H9 (cell line): ENCODE results near the gene SEBOX. TPM values are rescaled to one million over a fixed set of nuclear protein-coding genes. Genes with fewer than 3 reads are reported as not detected.

ENCODE experiments used
- DNase-seq: peaks from one replicate; pipeline ENCODE4 v3.0.0-alpha.2; 2017
- H2AFZ ChIP-seq: one replicate; pipeline ENCODE4 v1.6.1; 2013; ENCODE audit warnings: mild to moderate bottlenecking, low read length, control low read depth, moderate library complexity
- H2AK5ac ChIP-seq: 2 replicates; pipeline ENCODE4 v1.6.1; 2013; ENCODE audit warnings: low read length, control low read depth, mixed read lengths; ENCODE audit not compliant: insufficient read length
- H2BK120ac ChIP-seq: one replicate; pipeline ENCODE4 v1.6.1; 2013; ENCODE audit warnings: low read depth, mild to moderate bottlenecking, low read length, control low read depth, inconsistent platforms; ENCODE audit not compliant: poor library complexity, severe bottlenecking
- H2BK12ac ChIP-seq: 2 replicates; pipeline ENCODE4 v1.6.1; 2013; ENCODE audit warnings: low read length, control low read depth, mixed read lengths, low read depth; ENCODE audit not compliant: insufficient read length
- H2BK15ac ChIP-seq: 2 replicates; pipeline ENCODE4 v1.6.1; 2013; ENCODE audit warnings: low read depth, low read length, control low read depth
- H2BK20ac ChIP-seq: one replicate; pipeline ENCODE4 v1.6.1; 2013; ENCODE audit warnings: low read depth, mild to moderate bottlenecking, low read length, control low read depth, inconsistent platforms; ENCODE audit not compliant: poor library complexity, severe bottlenecking
- H2BK5ac ChIP-seq: 2 replicates; pipeline ENCODE4 v1.6.1; 2013; ENCODE audit warnings: low read length, control low read depth, mixed read lengths; ENCODE audit not compliant: insufficient read length
- H3K14ac ChIP-seq: 2 replicates; pipeline ENCODE4 v1.6.1; 2013; ENCODE audit warnings: low read length, control low read depth; ENCODE audit not compliant: insufficient read depth
- H3K18ac ChIP-seq: 2 replicates; pipeline ENCODE4 v1.6.1; 2013; ENCODE audit warnings: low read depth, mild to moderate bottlenecking, mixed read lengths, low read length, control low read depth; ENCODE audit not compliant: insufficient read length
- H3K23ac ChIP-seq: 2 replicates; pipeline ENCODE4 v1.6.1; 2013; ENCODE audit warnings: low read length, control low read depth, mixed read lengths, low read depth; ENCODE audit not compliant: insufficient read length
- H3K23me2 ChIP-seq: 2 replicates; pipeline ENCODE4 v1.6.1; 2013; ENCODE audit warnings: low read depth, mild to moderate bottlenecking, mixed read lengths, low read length, control low read depth; ENCODE audit not compliant: insufficient read length, poor library complexity, severe bottlenecking
- H3K27ac ChIP-seq: 2 replicates; pipeline ENCODE4 v1.5.1; 2013; ENCODE audit warnings: low read length, control low read depth, mixed read lengths, low read depth; ENCODE audit not compliant: insufficient read length
- H3K27me3 ChIP-seq: 2 replicates; pipeline ENCODE4 v1.6.1; 2013; ENCODE audit warnings: low read length, control low read depth, inconsistent platforms; ENCODE audit not compliant: insufficient read depth
- H3K4ac ChIP-seq: 2 replicates; pipeline ENCODE4 v1.6.1; 2013; ENCODE audit warnings: low read depth, mild to moderate bottlenecking, control low read depth, inconsistent platforms, low read length, moderate library complexity
- H3K4me1 ChIP-seq: 2 replicates; pipeline ENCODE4 v1.6.1; 2013; ENCODE audit warnings: low read length, control low read depth, inconsistent platforms; ENCODE audit not compliant: insufficient read depth
- H3K4me2 ChIP-seq: 2 replicates; pipeline ENCODE4 v1.6.1; 2013; ENCODE audit warnings: low read length, control low read depth, mixed read lengths; ENCODE audit not compliant: insufficient read length, insufficient read depth
- H3K56ac ChIP-seq: 2 replicates; pipeline ENCODE4 v1.6.1; 2013; ENCODE audit warnings: low read depth, mild to moderate bottlenecking, mixed read lengths, low read length, control low read depth; ENCODE audit not compliant: insufficient read length
- H3K79me1 ChIP-seq: 2 replicates; pipeline ENCODE4 v1.6.1; 2013; ENCODE audit warnings: low read depth, mild to moderate bottlenecking, moderate library complexity, low read length, control low read depth, inconsistent platforms; ENCODE audit not compliant: insufficient read depth, poor library complexity, severe bottlenecking
- H3K79me2 ChIP-seq: 2 replicates; pipeline ENCODE4 v1.6.1; 2013; ENCODE audit warnings: low read length, control low read depth, inconsistent platforms; ENCODE audit not compliant: insufficient read depth
- H3K9ac ChIP-seq: 2 replicates; pipeline ENCODE4 v1.6.1; 2013; ENCODE audit warnings: low read length, control low read depth, mixed read lengths; ENCODE audit not compliant: insufficient read length; ENCODE audit errors: extremely low read depth
- H3K9me3 ChIP-seq: one replicate; pipeline ENCODE4 v1.6.1; 2013; ENCODE audit warnings: low read depth, low read length, inconsistent platforms; ENCODE audit not compliant: control insufficient read depth
- H3T11ph ChIP-seq: one replicate; pipeline ENCODE4 v1.6.1; 2013; ENCODE audit warnings: mild to moderate bottlenecking, low read length, control low read depth, inconsistent platforms
- H4K20me1 ChIP-seq: one replicate; pipeline ENCODE4 v1.6.1; 2013; ENCODE audit not compliant: control insufficient read depth, insufficient read length, insufficient read depth
- H4K5ac ChIP-seq: 2 replicates; pipeline ENCODE4 v1.6.1; 2013; ENCODE audit warnings: low read depth, mild to moderate bottlenecking, mixed read lengths, low read length, control low read depth; ENCODE audit not compliant: insufficient read length
- H4K8ac ChIP-seq: replicated peaks from 2 replicates; pipeline ENCODE4 v1.6.1; 2013; ENCODE audit warnings: low read length, control low read depth, mixed read lengths, low read depth; ENCODE audit not compliant: insufficient read length
- H4K91ac ChIP-seq: 2 replicates; pipeline ENCODE4 v1.6.1; 2013; ENCODE audit warnings: low read depth, mild to moderate bottlenecking, moderate library complexity, mixed read lengths, low read length, control low read depth; ENCODE audit not compliant: insufficient read length
- H3K27ac Mint-ChIP-seq, 3 experiments: 2 replicates in 2 of 3; 3 replicates in 1 of 3; pipeline ENCODE4 v1.8.0; 2020 to 2021; ENCODE audit warnings: mixed read lengths in 3 of 3, mild to moderate bottlenecking in 1 of 3, moderate library complexity in 1 of 3
- H3K27me3 Mint-ChIP-seq: 2 replicates; pipeline ENCODE4 v1.8.0; 2021; ENCODE audit warnings: low read depth, mild to moderate bottlenecking, moderate library complexity, mixed read lengths
- H3K36me3 Mint-ChIP-seq, 3 experiments: 2 replicates in 2 of 3; 3 replicates in 1 of 3; pipeline ENCODE4 v1.8.0; 2020 to 2021; ENCODE audit warnings: low read depth in 3 of 3, mixed read lengths in 3 of 3; ENCODE audit not compliant: insufficient read depth in 1 of 3
- H3K4me1 Mint-ChIP-seq, 2 experiments: 2 replicates each; pipeline ENCODE4 v1.8.0; 2020; ENCODE audit warnings: mixed read lengths in 2 of 2
- H3K4me3 Mint-ChIP-seq, 2 experiments: 2 replicates in 1 of 2; 3 replicates in 1 of 2; pipeline ENCODE4 v1.8.0; 2020 to 2021; ENCODE audit warnings: mild to moderate bottlenecking in 2 of 2, mixed read lengths in 2 of 2, moderate library complexity in 1 of 2
- H3K9me3 Mint-ChIP-seq, 2 experiments: 2 replicates in 1 of 2; 3 replicates in 1 of 2; pipeline ENCODE4 v1.8.0; 2020; ENCODE audit warnings: mild to moderate bottlenecking in 2 of 2, mixed read lengths in 2 of 2, moderate library complexity in 1 of 2
- WGBS: extraction: QIAGEN DNeasy Blood & Tissue Kit; methylation state at CpG from one replicate; pipeline ENCODE4 v1.1.7; 2013; ENCODE audit warnings: missing lambda C conversion rate, low lambda C conversion rate, mixed read lengths; ENCODE audit not compliant: insufficient read length; ENCODE audit errors: extremely low coverage; 5-methylcytosine and 5-hydroxymethylcytosine counted together
- total RNA-seq: library from RNA; stranded (reverse); gene quantifications from 2 replicates; pipeline ENCODE4 v1.2.1, GENCODE V29; 2021
- TF ChIP-seq, protein P1 (sequence below): fragments of 200-600 bp; sonication (generic); conservative IDR thresholded peaks from 3 replicates; pipeline ENCODE4 v1.8.0; 2021; ENCODE audit warnings: antibody characterized with exemption, mild to moderate bottlenecking

The SEBOX gene
- total RNA-seq, 1 experiment from 2014 or later = not detected

DNA sequence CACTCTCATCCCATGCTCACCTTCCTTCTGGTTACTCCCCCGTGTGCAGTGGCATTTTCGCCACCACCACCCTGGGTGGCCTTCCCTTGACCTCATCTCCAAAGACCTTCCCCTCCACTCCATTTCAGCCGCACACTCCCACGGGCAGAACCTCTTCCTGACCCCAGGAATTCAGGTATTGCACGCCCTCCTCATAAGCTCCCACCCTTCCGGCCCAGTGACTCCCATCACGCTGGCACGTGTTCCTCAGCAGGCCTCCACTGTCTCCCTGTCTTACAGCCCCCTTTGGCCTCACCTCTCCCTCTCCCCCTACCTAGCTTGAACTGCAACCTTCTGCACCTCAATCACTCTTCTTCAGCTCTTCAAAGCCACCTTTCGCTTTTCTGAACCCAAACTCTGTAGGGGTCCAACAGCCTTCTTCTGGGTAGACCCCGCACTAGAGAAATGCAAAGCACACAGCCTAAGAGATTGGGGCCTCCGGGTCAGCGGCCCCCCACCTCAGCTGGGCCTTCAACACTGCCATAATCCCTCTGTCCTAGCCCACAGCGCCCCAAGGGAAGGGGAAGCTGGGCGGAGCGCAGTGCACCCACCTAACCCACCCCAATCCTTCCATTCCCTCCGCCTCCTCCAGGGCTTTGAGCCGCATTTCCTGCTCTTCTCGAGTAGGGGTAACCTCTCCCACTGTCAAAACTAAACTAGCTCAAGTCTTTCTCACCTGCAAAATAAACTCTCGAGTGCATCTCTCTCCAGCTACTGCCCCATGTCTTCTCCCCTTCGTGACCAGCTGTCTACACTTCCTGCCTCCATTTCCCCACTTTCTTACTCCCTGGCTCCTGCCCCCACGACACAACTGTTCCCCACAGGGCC is 47.7 kb downstream of the SEBOX start:
- no peak overlapping the region for H3K27ac ChIP-seq
- whole genome bisulfite sequencing = no CpG with 5 or more reads among the region's 21 CpGs

More for the DNA sequence above, 47.7 kb downstream of the SEBOX start:
- TF ChIP-seq, protein P1, sequence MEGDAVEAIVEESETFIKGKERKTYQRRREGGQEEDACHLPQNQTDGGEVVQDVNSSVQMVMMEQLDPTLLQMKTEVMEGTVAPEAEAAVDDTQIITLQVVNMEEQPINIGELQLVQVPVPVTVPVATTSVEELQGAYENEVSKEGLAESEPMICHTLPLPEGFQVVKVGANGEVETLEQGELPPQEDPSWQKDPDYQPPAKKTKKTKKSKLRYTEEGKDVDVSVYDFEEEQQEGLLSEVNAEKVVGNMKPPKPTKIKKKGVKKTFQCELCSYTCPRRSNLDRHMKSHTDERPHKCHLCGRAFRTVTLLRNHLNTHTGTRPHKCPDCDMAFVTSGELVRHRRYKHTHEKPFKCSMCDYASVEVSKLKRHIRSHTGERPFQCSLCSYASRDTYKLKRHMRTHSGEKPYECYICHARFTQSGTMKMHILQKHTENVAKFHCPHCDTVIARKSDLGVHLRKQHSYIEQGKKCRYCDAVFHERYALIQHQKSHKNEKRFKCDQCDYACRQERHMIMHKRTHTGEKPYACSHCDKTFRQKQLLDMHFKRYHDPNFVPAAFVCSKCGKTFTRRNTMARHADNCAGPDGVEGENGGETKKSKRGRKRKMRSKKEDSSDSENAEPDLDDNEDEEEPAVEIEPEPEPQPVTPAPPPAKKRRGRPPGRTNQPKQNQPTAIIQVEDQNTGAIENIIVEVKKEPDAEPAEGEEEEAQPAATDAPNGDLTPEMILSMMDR = no peak
- H3K79me1 ChIP-seq = no peaks in the 10 kb centered on the region
- no peak overlapping the region for H2BK120ac ChIP-seq
- H3K4me1 Mint-ChIP-seq = peaks cover 39% of the 10 kb centered on the region in 2 experiments
- no peak overlapping the region for H2BK20ac ChIP-seq
- H2BK5ac ChIP-seq = no peak overlapping the region
- H3K36me3 Mint-ChIP-seq = peaks cover 16 to 20% (median 19%) of the 10 kb centered on the region in 3 experiments; a peak in 6 of 7 replicates
- no peak overlapping the region for H2BK15ac ChIP-seq
- H2AFZ ChIP-seq = no peak overlapping the region
- peaks cover 6% of the 10 kb centered on the region for H3K4me1 ChIP-seq
- peak overlapping the region; percentile 96 for H3K4me3 Mint-ChIP-seq
- H3K27me3 Mint-ChIP-seq = no peaks in the 10 kb centered on the region; the same call in 1 of the 2 replicates
- no peak overlapping the region for H3K18ac ChIP-seq
- no peak overlapping the region for H2BK12ac ChIP-seq
- H3K9me3 Mint-ChIP-seq = no peaks in the 10 kb centered on the region; a peak in 1 of 5 replicates
- H4K5ac ChIP-seq = no peak overlapping the region
- H3K4ac ChIP-seq = no peak overlapping the region
- H4K91ac ChIP-seq = no peak overlapping the region
- H3K27ac Mint-ChIP-seq = peak overlapping the region; percentile 0 to 86 (median 83); a peak in 5 of 7 replicates
- H3T11ph ChIP-seq = no peak overlapping the region
- no peak overlapping the region; the same call in 1 of the 2 replicates for H3K14ac ChIP-seq
- no peak for DNase-seq
- H3K23ac ChIP-seq = no peak overlapping the region
- H4K20me1 ChIP-seq = no peaks in the 10 kb centered on the region
- H3K79me2 ChIP-seq = peaks cover 30% of the 10 kb centered on the region
- no peaks in the 10 kb centered on the region for H3K9me3 ChIP-seq
- H3K4me2 ChIP-seq = peak overlapping the region; percentile 97
- peak overlapping the region; percentile 64 for H3K9ac ChIP-seq
- peak overlapping the region; percentile 16 for H4K8ac ChIP-seq
- H3K23me2 ChIP-seq = peaks cover 28% of the 10 kb centered on the region
- H3K27me3 ChIP-seq = no peaks in the 10 kb centered on the region
- no peak overlapping the region for H2AK5ac ChIP-seq
- no peak overlapping the region for H3K56ac ChIP-seq
